ENCODE measurements around the gene BAHCC1. TPM values are rescaled to one million over a fixed set of nuclear protein-coding genes. Genes with fewer than 3 reads are reported as not detected.

Gene BAHCC1
- polyA plus RNA-seq, 3 donors = 13.4 to 15.8 (median 15.2) TPM

DNA sequence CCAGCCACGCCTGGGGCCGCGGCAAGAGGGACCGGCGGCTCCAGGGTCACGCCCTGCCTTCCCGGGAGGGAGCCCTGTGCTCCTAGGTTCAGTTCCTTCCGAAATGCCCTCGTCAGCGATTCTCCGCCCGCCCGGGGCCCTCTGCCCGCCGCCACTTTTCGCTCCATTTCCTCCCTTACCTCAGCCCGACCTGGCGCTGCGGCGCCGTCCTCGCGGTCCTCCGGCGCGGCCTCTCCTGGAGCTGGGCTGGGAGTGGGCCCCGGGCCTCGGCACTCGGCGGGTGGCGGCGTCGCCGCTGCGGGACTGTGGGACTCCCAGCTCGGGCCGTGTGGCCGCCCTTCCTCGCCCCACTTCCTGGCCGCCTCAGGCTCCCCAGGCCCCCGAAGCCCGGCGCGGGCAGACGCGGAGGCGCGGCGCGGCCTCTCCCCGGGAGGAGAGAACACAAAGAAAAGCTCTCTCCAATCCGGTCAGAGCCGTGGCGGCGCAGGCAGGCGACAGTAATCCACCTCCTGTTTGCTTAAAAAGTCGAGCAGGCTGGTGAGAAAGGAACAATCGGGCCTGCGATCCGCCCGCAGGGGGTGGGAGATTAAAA is 1.6 kb downstream of the BAHCC1 start:
- no peak for DNase-seq (ENCODE audit: low read depth in 3 of 3, low spot score in 2 of 3)

DNA sequence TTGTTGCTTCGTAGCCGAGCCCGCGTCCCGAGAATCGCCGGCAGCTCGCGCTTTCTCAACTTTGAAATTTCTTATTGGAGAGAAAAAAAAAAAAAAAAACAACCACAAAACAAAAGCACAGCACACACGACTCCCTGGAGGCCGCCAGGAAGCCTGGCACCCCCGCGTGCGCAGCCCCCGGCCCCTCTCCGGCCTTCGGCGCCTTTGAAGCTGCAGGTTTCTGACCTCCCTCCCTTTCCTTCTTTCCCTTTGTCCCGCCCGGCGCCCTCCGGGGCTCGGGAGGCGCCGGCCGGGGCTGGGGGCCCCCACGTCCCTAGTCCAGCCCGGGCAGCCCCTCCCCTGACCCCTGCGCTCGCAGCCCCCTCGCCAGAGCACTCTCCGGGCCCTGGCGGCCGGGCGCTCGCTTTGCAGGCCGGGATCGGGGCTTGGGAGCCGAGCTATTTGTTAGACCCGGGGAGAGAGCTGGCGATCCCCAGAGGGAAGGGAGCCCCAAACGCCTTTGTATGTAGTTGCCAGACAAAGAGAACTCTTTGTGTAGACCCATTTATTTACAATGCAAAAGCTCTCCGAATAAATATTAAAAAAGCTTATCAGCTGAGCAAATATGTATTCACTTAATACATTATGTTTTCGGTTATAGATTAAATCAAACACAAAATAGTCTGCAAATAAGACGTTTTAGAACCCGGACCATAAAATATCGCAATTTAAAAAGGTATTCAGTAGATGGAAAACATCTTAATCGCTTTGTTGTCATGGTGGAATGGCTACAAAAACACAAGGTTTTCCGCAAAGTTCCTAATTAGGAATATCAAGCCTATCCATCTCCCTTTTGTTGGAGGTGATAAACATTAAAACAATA is 2.3 kb downstream of the BAHCC1 start:
- no peak for DNase-seq (ENCODE audit: low read depth in 3 of 3, low spot score in 2 of 3)

DNA sequence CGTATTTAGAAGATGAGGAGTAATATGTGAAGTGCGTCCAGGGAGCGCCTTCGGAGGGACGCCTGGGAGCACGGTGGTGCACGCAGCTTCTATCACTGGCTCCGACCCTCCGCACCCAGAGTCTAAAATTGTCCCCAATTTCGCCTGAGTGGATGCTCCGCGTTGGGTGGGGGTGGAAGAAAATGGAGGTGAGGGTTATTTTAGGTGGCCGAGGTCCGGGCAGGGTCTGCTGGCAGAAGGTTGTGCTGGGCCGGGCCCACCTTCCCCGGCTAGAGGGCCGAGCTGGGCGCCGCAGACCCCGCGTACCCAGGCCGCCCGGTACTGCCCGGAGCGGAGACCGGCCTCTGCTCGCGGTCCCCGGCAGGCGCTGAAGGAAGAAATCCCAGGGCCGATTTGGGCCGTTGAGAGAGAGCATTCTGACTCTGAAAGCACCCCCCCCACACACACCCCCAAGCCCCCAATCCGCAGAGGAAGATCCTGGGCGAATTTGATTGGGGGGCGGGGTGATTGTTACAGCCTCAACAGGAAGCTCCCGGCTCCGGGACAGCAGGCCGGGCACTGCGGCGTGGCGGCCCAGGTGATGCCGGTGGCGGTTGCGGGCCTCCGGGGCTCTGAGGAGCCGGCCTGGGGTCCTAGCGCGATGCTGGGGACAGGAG is 3.0 kb downstream of the BAHCC1 start:
- DNase-seq (ENCODE audit: low read depth in 3 of 3, low spot score in 2 of 3) = no peak

DNA sequence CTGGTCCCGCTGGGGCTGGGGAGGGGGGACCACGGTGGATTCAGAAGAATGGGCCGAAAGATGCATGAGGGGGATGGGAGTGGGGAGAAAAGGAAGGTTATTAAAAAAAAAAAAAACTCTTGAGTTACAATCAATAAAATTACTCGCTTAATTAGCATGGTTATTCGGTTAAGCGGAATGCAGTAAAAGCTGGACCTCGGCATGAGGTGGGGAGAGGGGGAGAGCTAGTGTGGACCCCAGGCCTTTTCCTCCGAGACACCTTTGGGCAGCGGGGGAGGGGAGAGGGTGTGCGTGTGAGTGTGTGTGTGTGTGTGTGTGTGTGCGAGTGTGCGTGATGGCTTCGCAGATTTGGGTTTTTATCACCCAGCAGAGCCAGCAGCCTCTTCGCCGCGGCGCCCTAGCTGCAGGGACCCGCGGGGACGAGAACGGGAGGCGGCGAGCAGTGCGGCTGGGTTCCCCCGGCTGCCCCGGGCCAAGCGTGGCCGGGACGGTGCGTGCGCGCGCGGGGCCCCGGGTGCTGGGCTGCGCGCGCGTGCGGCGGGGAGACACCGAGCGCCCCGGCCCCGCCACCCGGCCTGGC is 3.7 kb downstream of the BAHCC1 start:
- no peak for DNase-seq (ENCODE audit: low read depth in 3 of 3, low spot score in 2 of 3)

DNA sequence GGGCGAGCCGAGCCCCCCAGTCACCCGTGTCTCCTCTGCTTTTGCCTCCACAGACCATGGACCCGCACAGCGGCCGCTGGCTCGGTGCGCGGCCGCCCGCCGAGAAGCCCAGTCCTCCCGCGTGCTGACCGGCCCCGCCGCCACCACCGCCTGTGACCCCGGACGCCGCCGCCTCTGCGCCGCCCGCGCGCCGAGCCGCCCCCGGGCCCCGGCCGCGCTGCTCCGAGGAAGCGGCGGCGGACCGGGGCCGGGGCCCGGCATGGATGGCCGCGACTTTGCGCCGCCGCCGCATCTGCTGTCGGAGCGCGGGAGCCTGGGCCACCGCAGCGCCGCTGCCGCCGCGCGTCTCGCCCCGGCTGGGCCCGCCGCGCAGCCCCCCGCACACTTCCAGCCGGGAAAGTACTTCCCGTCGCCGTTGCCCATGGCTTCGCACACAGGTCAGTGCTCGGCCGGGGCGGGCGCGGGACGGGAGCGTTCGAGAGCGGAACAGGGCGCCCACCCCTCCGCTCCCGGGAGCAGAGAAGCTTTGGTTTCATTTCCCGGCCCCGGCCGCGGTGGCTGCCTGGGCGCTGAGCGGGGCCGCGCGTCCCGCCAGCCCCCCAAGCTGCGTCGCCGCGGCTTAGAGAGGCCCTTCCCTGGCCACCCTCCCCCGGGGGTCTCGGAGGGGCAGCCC is 4.4 kb downstream of the BAHCC1 start:
- no peak for DNase-seq (ENCODE audit: low read depth in 3 of 3, low spot score in 2 of 3)

DNA sequence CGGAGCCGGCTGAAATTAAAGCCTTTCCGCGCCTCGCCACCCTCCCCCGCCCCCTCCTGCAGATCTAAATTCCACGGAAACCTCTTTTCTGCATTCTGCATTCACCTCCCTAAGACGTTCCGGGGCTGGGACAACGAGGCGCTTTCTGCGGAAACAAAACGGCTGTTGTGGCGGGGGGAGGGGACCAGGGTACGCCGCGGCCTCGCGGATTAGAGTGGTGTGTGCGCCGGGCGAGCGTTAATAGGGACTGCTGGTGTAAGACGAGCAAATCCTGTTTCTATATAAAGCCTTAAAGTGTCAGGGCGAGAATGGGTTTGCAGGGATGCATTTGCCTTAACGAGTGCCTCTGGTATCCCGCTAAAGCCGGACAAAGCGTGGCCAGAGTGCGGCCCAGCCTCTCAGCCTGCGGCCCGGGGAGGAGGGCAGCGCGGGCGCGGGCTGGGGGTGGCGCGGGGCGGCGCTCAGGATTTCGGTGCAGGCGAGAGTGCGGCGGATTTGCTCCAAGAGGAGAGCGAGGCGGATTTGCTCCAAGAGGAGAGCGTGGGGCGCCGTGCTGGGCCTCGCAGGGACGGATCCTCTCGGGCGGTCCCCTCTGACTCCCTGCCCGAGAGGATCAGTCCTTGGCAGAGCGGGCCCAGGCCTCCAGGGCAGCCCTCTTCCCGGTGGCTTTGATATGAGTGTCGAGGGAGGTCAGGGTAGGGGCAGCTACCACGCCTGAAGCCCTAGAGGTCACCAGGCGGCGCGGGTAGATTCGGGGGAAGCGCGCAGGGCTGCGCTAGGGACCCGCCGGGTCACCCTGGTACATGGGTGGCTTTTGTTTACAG is 5.1 kb downstream of the BAHCC1 start:
- no peak for DNase-seq (ENCODE audit: low read depth in 3 of 3, low spot score in 2 of 3)

DNA sequence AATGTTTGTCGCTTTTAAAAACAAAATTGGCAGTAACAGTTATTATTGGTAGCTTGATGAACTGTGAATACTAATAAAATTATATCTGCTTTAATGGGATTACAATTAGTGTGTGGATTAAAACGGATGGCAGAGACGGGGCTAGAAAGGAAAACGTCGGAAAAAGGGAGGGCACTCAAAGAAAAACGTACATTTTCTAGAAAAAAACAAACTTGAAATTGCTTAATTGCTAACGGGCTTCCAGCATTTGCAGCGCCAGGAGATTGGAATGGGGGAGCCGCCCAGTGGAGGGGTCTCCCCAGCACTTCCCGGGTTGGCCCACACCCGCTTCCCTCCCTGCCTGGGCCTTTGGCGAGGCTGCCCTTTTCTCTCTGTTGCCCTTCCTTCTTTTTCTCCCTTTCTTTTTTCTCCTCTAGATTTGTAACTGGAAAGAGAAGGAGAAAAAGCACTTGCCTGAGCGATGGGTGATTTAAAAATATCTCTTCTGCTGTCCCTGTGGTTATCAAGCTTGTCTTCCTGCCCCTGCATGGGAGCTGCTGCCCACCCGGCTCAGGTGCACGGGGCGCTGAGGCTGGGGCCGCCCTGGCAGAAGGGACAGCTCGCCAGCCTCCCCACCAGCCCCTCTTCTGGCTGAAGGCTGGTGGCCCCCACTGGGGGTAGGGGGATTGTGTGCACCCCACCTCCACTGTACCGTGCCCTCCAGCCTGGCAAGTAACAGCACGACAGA is 5.9 kb downstream of the BAHCC1 start:
- DNase-seq (ENCODE audit: low read depth in 3 of 3, low spot score in 2 of 3) = no peak

DNA sequence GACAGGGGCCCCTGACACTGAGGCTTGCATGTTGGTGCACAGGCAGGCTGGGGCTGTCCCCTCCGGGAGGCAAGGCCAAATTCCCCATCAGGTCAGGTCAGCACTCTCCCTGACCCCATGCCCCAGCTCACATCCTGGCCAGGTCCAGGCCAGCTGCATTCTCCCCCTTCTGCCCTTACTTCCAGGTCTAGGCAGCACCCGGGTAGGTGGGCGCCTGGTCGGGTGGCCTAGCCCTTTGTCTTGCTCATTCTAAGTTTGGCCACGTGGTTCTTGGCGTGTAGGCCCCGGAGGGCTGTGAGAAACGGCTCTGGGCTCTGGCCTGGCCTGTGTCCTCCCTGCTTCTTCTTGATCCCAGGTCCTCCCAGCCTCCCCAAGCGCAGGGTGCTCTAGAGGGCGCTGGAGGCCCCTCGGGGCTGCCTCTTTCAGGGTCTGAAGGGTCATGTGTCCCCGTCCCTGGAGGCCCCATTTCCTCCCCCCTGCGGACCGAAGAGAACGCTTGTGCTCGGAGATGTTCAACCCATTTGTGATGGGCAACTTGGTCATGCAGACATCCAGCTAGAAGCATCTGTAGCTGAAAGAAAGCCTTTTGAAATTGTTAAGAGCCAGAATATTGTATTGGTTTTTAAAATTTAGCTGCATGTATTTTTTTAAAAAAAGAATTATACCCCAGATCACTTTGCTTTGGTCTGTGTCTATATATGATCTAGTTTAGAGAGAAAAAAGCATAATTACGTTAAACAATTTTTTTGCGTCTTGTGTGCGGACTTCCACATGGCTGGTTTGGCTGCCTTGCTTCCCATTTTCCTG is 6.7 kb downstream of the BAHCC1 start:
- DNase-seq (ENCODE audit: low read depth in 3 of 3, low spot score in 2 of 3) = no peak

DNA sequence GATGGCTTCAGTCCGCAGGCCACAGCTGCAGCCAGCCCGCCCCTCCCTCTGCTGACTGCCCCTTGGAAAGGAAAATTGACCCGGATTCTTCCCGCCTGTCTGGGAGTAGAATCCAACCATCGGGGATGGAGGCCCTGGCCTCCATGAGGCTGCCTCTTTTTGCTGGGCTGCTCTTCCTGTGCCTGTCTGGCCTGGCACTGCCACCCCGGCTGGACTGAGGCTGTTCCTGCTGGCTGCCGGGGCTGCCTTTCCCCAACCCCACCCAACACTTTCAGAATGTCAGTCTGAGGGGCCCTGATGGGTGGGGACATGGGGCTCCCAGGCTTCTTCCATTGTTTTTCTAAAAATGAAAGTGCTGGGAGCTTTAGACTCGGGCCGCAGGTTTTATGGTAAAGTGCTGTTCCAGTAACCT is 7.3 kb downstream of the BAHCC1 start:
- DNase-seq (ENCODE audit: low read depth in 3 of 3, low spot score in 2 of 3) = no peak

DNA sequence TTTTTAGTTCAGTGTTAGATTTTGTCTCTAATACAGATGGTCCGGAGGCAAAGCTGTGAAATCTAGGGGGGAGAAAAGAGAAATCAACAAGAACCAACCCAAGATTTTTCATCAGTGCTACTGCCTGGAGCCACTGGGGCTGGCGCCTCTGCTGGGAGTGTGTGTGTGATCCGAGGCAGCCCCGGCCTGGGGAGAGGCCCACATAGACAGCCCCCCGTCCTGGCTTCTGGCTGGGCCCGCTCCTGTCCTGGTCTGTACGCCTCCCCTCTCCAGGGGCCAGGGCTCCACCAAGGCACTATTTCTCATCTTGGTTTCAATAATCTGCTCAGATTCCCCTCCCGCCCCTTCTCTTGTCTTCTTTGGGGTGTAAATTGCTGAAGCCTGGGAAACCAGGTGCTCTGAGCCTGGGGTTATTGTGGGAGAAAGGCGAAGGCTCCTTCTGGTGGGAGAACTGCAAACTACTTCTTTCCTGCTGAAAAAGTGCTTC is 7.8 kb downstream of the BAHCC1 start:
- no peak for DNase-seq (ENCODE audit: low read depth in 3 of 3, low spot score in 2 of 3)

DNA sequence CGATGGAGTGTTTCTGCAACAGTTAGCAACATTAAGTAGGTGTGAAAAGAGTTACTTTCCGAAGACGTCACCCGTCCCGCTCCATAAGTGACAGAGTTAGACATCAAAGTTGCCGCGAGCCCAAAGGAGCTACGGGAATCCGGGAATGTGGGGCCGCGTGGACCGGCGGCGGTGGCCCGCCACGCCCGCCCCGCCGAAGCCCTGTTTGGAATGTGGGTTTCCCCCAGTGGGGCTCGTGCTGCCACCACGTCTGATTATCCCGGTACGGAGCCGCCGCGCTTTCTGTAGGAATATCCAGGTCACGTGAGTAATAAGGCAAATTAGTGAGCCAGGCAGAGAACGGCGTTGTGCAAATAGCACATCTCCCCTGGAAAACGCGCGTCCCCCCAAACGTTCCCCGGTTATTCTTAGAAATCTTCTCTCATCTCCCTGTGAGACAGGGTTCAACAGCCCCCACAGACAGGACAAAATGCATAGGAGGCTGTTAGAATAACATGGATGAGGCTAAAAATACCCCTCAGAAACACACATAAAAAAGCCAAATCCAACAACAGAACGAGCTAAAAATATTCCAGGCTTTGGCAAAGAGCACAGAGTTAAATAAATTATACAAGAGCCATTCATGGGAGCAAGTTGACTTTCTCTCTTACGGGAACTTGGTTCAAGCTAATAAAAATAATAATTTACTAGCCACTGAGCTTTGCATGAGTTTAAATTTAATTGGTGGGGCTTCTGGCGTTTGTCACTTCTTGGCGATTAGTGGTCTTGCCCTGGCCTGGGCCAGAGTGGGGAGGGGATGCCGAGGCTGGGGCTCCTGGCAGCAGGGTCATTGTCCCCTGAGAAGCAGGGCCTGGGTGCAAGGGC is 8.6 kb downstream of the BAHCC1 start:
- DNase-seq (ENCODE audit: low read depth in 3 of 3, low spot score in 2 of 3) = no peak

DNA sequence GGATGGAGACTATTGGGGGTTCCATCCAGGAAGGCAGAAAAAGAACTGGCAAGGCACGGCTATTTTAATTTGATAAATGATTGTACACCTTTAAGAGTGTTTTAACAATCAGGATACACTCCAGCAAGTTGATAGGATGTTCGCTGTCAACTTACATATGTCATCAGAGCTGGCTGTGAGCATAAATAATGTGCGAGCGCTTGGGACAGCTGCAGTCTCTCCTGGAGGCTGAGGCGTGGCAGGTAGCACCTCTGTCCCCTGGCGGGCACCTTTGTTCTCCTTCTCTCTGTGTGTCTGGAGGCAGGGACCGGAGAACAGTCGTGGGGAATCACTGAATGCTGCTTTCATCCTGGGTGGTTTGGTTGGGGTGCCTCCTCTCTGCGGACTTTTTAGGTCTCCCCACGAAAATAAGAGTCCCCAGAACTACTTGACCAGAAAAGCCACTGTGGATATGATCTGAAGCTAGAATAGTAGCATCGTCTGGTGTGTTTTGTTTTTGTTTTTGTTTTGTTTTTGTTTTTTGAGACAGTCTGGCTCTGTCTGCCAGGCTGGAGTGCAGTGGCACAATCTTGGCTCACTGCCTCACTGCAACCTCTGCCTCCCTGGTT is 9.4 kb downstream of the BAHCC1 start:
- DNase-seq (ENCODE audit: low read depth in 3 of 3, low spot score in 2 of 3) = no peak

DNA sequence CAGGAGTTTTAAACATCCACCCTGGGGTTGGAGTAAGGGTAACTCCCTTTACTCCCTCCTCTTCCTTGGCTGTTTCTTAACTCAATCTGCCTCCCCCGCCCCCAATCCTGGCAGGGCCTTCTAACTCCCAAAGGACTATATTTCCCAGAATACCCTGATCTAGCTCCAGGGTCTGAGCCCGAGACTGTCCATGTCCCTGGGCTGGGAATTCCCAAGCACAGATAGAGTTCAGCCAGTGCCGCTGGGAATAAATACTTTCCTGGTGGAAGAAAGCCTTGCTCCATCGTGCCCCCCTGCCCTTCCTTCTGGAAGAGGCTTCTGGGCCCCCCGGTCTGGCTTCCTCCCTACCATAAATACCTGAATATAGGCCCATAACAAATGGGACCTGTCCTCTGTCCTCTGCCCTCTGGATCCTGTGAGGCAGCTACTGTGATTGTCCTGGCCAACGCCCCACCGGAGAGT is 10.2 kb downstream of the BAHCC1 start:
- DNase-seq (ENCODE audit: low read depth in 3 of 3, low spot score in 2 of 3) = no peak

DNA sequence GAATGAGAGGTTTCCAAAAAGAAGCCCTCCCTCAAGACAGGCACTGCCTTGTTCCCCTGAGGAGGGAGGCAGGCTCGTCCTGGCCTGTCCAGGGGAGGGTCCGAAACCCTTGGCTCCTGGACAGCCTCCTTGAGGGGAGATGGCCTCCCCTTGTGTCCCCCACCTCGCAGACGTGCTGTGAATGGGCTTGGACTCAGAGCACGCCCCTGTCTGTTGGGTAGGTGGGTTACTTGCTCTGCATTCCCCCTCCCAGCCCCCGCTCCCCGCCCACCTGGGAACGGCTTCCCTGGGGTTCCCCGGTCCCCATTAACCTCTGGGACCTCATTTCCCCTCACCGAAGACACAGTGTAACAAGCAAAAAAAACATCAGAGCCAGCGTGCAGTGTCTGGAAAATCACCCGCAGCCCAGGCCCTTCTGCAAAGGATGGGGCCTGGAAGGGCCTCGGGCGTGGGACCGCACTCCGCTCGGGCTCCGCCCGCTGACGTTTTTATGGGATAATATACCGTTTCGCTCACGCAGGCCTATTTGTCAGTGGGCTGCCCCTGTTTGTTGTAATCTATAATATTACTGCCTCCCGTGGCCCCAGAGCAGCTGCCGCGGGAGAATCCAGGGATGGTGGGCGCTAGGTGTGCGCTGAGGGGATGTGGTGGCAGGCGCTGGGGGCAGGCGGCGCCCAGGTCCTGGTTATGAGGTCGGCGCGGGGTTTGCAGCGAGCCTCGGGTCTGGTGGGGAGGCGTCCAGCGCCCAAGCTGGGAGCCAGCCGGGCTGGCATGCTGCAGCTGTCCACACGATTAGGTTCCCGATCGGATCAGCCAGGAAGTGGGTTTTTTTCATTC is 11.1 kb downstream of the BAHCC1 start:
- DNase-seq (ENCODE audit: low read depth in 3 of 3, low spot score in 2 of 3) = no peak

DNA sequence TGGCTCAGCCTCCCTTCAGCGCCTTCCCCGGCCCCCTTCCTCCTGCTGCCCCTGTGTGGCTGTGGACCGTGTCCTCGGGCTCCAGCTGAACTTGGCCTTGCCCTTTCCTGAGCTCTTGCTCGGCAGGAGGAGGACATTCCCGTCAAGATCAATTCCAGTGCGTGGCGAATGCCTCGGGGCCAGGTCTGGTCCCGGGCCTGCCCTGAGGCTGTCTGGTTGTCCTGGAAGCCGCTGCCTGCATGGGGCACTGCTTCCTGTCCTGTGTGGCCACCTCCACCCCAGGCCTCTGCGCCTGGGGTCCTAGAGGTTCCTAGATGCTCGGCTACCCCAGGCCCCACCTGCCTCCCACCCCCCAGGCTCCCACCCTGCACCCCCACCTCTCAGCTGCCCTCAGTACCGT is 12.8 kb downstream of the BAHCC1 start:
- DNase-seq (ENCODE audit: low read depth in 3 of 3, low spot score in 2 of 3) = no peak
